Brain pericyte (primary cell): ENCODE measurements around the gene GLE1.
"Not testable (repeated sequence)": the region's sequence is repeated elsewhere in the genome, so short reads cannot be mapped to it uniquely, and the experiment has no call there.

Experiments
- DNase-seq: peaks from one replicate; pipeline ENCODE4 v3.0.0-alpha.2; 2012; ENCODE audit warnings: low read depth, low spot score

GLE1 gene

GRCh38 chr9:128551657-128552152, 47.2 kb downstream of the GLE1 start:
- DNase-seq = no peak

- DNase-seq = no peak
Measured at GRCh38 chr9:128552153-128552743, 47.7 kb downstream of the GLE1 start, which contains the start of gene SPTAN1. Gene SPTAN1 (plus strand): TSS chr9:128552587. CDS start chr9:128566741, 14,154 bp downstream.

GRCh38 chr9:128552744-128553440, 48.4 kb downstream of the GLE1 start:
- DNase-seq = no peak

GRCh38 chr9:128553728-128554127, 49.2 kb downstream of the GLE1 start:
- no peak for DNase-seq

GRCh38 chr9:128554155-128554862, 49.8 kb downstream of the GLE1 start:
- DNase-seq = no peak

- no peak for DNase-seq
Measured at GRCh38 chr9:128555180-128555721, 50.7 kb downstream of the GLE1 start.

- DNase-seq = no peak
Measured at GRCh38 chr9:128556276-128556675, 51.8 kb downstream of the GLE1 start.

GRCh38 chr9:128556926-128557634, 52.6 kb downstream of the GLE1 start:
- no peak for DNase-seq

GRCh38 chr9:128558431-128559310, 54.2 kb downstream of the GLE1 start:
- DNase-seq = no peak

- no peak for DNase-seq
Measured at GRCh38 chr9:128565578-128565977, 61.1 kb downstream of the GLE1 start.

- DNase-seq = no peak
Measured at GRCh38 chr9:128568470-128569078, 64.1 kb downstream of the GLE1 start.

- DNase-seq = no peak
Measured at GRCh38 chr9:128575469-128575868, 71.0 kb downstream of the GLE1 start.

- no peak for DNase-seq
Measured at GRCh38 chr9:128575916-128576315, 71.4 kb downstream of the GLE1 start.

GRCh38 chr9:128577206-128577605, 72.7 kb downstream of the GLE1 start:
- DNase-seq = no peak

GRCh38 chr9:128579194-128579593, 74.7 kb downstream of the GLE1 start:
- no peak for DNase-seq

GRCh38 chr9:128580731-128581130, 76.2 kb downstream of the GLE1 start:
- no peak for DNase-seq

- not testable (repeated sequence) for DNase-seq
Measured at GRCh38 chr9:128585155-128585554, 80.6 kb downstream of the GLE1 start.

GRCh38 chr9:128586934-128587333, 82.4 kb downstream of the GLE1 start:
- not testable (repeated sequence) for DNase-seq

GRCh38 chr9:128587453-128587852, 82.9 kb downstream of the GLE1 start:
- DNase-seq = no peak

- no peak for DNase-seq
Measured at GRCh38 chr9:128588581-128589233, 84.2 kb downstream of the GLE1 start.
